IMR-90 (cell line): ENCODE data around the gene CMSS1. TPM values are rescaled to one million over a fixed set of nuclear protein-coding genes. Genes with fewer than 3 reads are reported as not detected.

Source experiments
- ATAC-seq: fragments of 200-7000 bp; cut with Tn5 transposase; 2 replicates; pipeline ENCODE4 v1.9.1; 2020; ENCODE audit warnings: low read depth, mild to moderate bottlenecking, moderate library complexity
- BruUV-seq: library from RNA; stranded (reverse); fragments of 400-500 nt; replicated peaks from 2 replicates; lab custom pipeline; 2021; lab: Mats Ljungman, UMichigan
- CTCF ChIA-PET: fragments of 300-600 bp; formaldehyde crosslinking; extraction: SDS; loops from one replicate; lab custom pipeline; 2021; ENCODE audit warnings: antibody characterized with exemption; lab: Yijun Ruan, JAX
- POLR2A ChIA-PET: fragments of 300-600 bp; sonication (Branson Sonifier 250); formaldehyde crosslinking; loops from one replicate; lab custom pipeline; 2022; ENCODE audit warnings: antibody characterized with exemption; ENCODE audit not compliant: unreplicated experiment; lab: Charles Lee
- DNase-seq: peaks from one replicate; pipeline ENCODE4 v3.0.0; 2013
- H2AFZ ChIP-seq: replicated peaks from 2 replicates; pipeline ENCODE3; 2013; ENCODE audit warnings: low read length, mild to moderate bottlenecking; ENCODE audit not compliant: poor library complexity
- H2AK5ac ChIP-seq: 2 replicates; pipeline ENCODE4 v1.6.1; 2013; ENCODE audit warnings: low read depth, low read length, inconsistent platforms
- H2AK9ac ChIP-seq: replicated peaks from 2 replicates; pipeline ENCODE3; 2013; ENCODE audit warnings: mild to moderate bottlenecking, low read depth, low read length, moderate library complexity; ENCODE audit not compliant: poor library complexity
- H2BK120ac ChIP-seq: 2 replicates; pipeline ENCODE4 v1.6.1; 2013; ENCODE audit warnings: low read depth, low read length, inconsistent platforms
- H2BK15ac ChIP-seq: 3 replicates; pipeline ENCODE4 v1.6.1; 2013; ENCODE audit warnings: low read depth, low read length, inconsistent platforms
- H2BK20ac ChIP-seq: 2 replicates; pipeline ENCODE4 v1.6.1; 2013; ENCODE audit warnings: low read depth, mild to moderate bottlenecking, inconsistent platforms, low read length, moderate library complexity
- H2BK5ac ChIP-seq: 2 replicates; pipeline ENCODE4 v1.6.1; 2013; ENCODE audit warnings: mild to moderate bottlenecking, low read depth, low read length, inconsistent platforms; ENCODE audit not compliant: poor library complexity, severe bottlenecking
- H3K14ac ChIP-seq: replicated peaks from 2 replicates; pipeline ENCODE4 v1.6.1; 2013; ENCODE audit warnings: low read depth, low read length, inconsistent platforms
- H3K18ac ChIP-seq: 2 replicates; pipeline ENCODE4 v1.6.1; 2013; ENCODE audit warnings: low read depth, low read length, control low read depth
- H3K23ac ChIP-seq: 2 replicates; pipeline ENCODE4 v1.6.1; 2013; ENCODE audit warnings: low read depth, low read length, inconsistent platforms
- H3K27ac ChIP-seq: 2 replicates; pipeline ENCODE4 v1.5.1; 2013; ENCODE audit warnings: mild to moderate bottlenecking, control low read depth, low read length; ENCODE audit not compliant: insufficient read depth
- H3K27me3 ChIP-seq: 2 replicates; pipeline ENCODE4 v1.6.1; 2013; ENCODE audit warnings: low read length; ENCODE audit not compliant: control insufficient read depth, insufficient read depth
- H3K36me3 ChIP-seq: 2 replicates; pipeline ENCODE4 v1.6.1; 2013; ENCODE audit warnings: low read length, mixed read lengths; ENCODE audit not compliant: control insufficient read depth, insufficient read depth
- H3K4ac ChIP-seq: 2 replicates; pipeline ENCODE4 v1.6.1; 2013; ENCODE audit warnings: low read depth, low read length, inconsistent platforms
- H3K4me1 ChIP-seq: 2 replicates; pipeline ENCODE4 v1.6.1; 2013; ENCODE audit warnings: low read length, mixed read lengths; ENCODE audit not compliant: control insufficient read depth, insufficient read depth
- H3K4me2 ChIP-seq: 2 replicates; pipeline ENCODE4 v1.6.1; 2013; ENCODE audit warnings: low read depth, mild to moderate bottlenecking, control low read depth, low read length, moderate library complexity
- H3K4me3 ChIP-seq: 2 replicates; pipeline ENCODE4 v1.5.1; 2013; ENCODE audit warnings: low read depth, mild to moderate bottlenecking, control low read depth, low read length, moderate library complexity; ENCODE audit not compliant: insufficient read depth
- H3K56ac ChIP-seq: 2 replicates; pipeline ENCODE4 v1.6.1; 2013; ENCODE audit warnings: low read length, inconsistent platforms; ENCODE audit not compliant: insufficient read depth; ENCODE audit errors: extremely low read depth
- H3K79me1 ChIP-seq, 2 experiments: 2 replicates each; pipeline ENCODE4 v1.6.1; 2013; ENCODE audit warnings: low read length in 2 of 2, inconsistent platforms in 1 of 2, low read depth in 1 of 2
- H3K9ac ChIP-seq: 2 replicates; pipeline ENCODE4 v1.6.1; 2013; ENCODE audit warnings: low read depth, low read length, control low read depth
- H3K9me1 ChIP-seq: 2 replicates; pipeline ENCODE4 v1.6.1; 2013; ENCODE audit warnings: low read length, inconsistent platforms; ENCODE audit not compliant: insufficient read depth
- H3K9me3 ChIP-seq: 2 replicates; pipeline ENCODE4 v1.6.1; 2013; ENCODE audit warnings: low read length; ENCODE audit not compliant: control insufficient read depth, insufficient read depth
- H4K20me1 ChIP-seq: 2 replicates; pipeline ENCODE4 v1.6.1; 2013; ENCODE audit warnings: low read length, inconsistent platforms; ENCODE audit not compliant: insufficient read depth
- H4K5ac ChIP-seq: 2 replicates; pipeline ENCODE4 v1.6.1; 2013; ENCODE audit warnings: mild to moderate bottlenecking, low read depth, low read length, control low read depth
- H4K8ac ChIP-seq, 2 experiments: 2 replicates each; pipeline ENCODE4 v1.6.1; 2013; ENCODE audit warnings: low read depth in 2 of 2, low read length in 2 of 2, control low read depth in 1 of 2, inconsistent platforms in 1 of 2
- H4K91ac ChIP-seq: 2 replicates; pipeline ENCODE4 v1.6.1; 2013; ENCODE audit warnings: low read depth, low read length, inconsistent platforms; ENCODE audit not compliant: insufficient read depth
- BHLHE40 ChIP-seq: fragments of 150-350 bp; IDR thresholded peaks from 2 replicates; pipeline ENCODE4 v1.6.1; 2016; ENCODE audit warnings: mild to moderate bottlenecking, low read depth, low read length
- CEBPB ChIP-seq: IDR thresholded peaks from 2 replicates; pipeline ENCODE4 v1.6.1; 2012; ENCODE audit warnings: low read depth, low read length, improper control_type of control experiment
- CTCF ChIP-seq: conservative IDR thresholded peaks from 2 replicates; pipeline ENCODE4 v1.5.1; 2012; ENCODE audit warnings: mild to moderate bottlenecking, low read depth, low read length, improper control_type of control experiment
- MAFK ChIP-seq: IDR thresholded peaks from 2 replicates; pipeline ENCODE4 v1.6.1; 2012; ENCODE audit warnings: low read depth, low read length, improper control_type of control experiment
- MAZ ChIP-seq: IDR thresholded peaks from 2 replicates; pipeline ENCODE4 v1.6.1; 2012; ENCODE audit warnings: low read depth, mild to moderate bottlenecking, low read length, improper control_type of control experiment, moderate library complexity, borderline replicate concordance
- RAD21 ChIP-seq: IDR thresholded peaks from 2 replicates; pipeline ENCODE4 v1.6.1; 2012; ENCODE audit warnings: low read length, improper control_type of control experiment
- RCOR1 ChIP-seq: IDR thresholded peaks from 2 replicates; pipeline ENCODE4 v1.6.1; 2012; ENCODE audit warnings: mild to moderate bottlenecking, low read length, improper control_type of control experiment; ENCODE audit not compliant: insufficient replicate concordance
- RFX5 ChIP-seq: IDR thresholded peaks from 2 replicates; pipeline ENCODE4 v1.8.0; 2012; ENCODE audit warnings: low read depth, mild to moderate bottlenecking, low read length, moderate library complexity
- SMC3 ChIP-seq: fragments of 150-350 bp; IDR thresholded peaks from 2 replicates; pipeline ENCODE4 v1.6.1; 2016; ENCODE audit warnings: low read depth, mild to moderate bottlenecking, antibody characterized with exemption, low read length, moderate library complexity
- dilution Hi-C: fragments of 300-500 bp; cut with HindIII; formaldehyde crosslinking; loops from one replicate; pipeline ENCODE4 v1.14.3; 2018; ENCODE audit warnings: low sequenced_read_pairs; ENCODE audit not compliant: unreplicated experiment
- in situ Hi-C: fragments of 300-500 bp; cut with MboI; formaldehyde crosslinking; loops from 3 replicates; pipeline ENCODE4 v1.14.3; 2019; ENCODE audit warnings: low sequenced_read_pairs, inconsistent platforms, mixed read lengths
- intact Hi-C: fragments of 100-400 bp; cut with micrococcal nuclease; formaldehyde crosslinking; loops from 2 replicates; pipeline ENCODE4 v1.10.0; 2022
- polyA plus RNA-seq, 3 experiments: library from polyadenylated mRNA; depleted of rRNA; stranded (reverse); fragments of >200 nt; gene quantifications; 2 replicates each; pipeline ENCODE4 v1.2.3, GENCODE V29; 2012; ENCODE audit warnings: low replicate concordance in 1 of 3
- total RNA-seq: library from RNA; depleted of rRNA; stranded (reverse); fragments of >200 nt; gene quantifications from 2 replicates; pipeline ENCODE4 v1.2.3, GENCODE V29; 2012
- TF ChIP-seq, protein P1 (sequence below): fragments of 150-350 bp; IDR thresholded peaks from 2 replicates; pipeline ENCODE4 v1.6.1; 2016; ENCODE audit warnings: low read depth, mild to moderate bottlenecking, low read length, moderate library complexity, borderline replicate concordance
- TF ChIP-seq, protein P2 (sequence below): fragments of 150-350 bp; IDR thresholded peaks from 2 replicates; pipeline ENCODE4 v1.6.1; 2017; ENCODE audit warnings: mild to moderate bottlenecking, antibody characterized with exemption, low read length, low read depth

Gene CMSS1
- total and polyA plus RNA-seq, 2 of the 4 experiments (the other 2 are of a cell fraction): 12.5 to 13.6 TPM

- Histone ChIP-seq H2AFZ (no peak overlapping the region), H4K8ac (no peak overlapping the region), H2AK9ac (no peak overlapping the region), H4K91ac (no peak overlapping the region), H2AK5ac (no peak overlapping the region), H3K18ac (no peak overlapping the region), H2BK20ac (no peak overlapping the region), H3K4me1 (peaks cover 6% of the 10 kb centered on the region), H2BK120ac (no peak overlapping the region), H3K9me3 (no peaks in the 10 kb centered on the region), H3K4me3 (no peak overlapping the region), H3K4me2 (no peak overlapping the region), H2BK15ac (no peak overlapping the region), H3K36me3 (no peaks in the 10 kb centered on the region), H3K23ac (no peak overlapping the region), H3K9me1 (peaks cover 3% of the 10 kb centered on the region; the same call in 1 of the 2 replicates), H3K79me1 (peaks cover 30 to 63% of the 10 kb centered on the region in 2 experiments), H3K9ac (no peak overlapping the region), H3K27ac (no peak overlapping the region), H3K4ac (no peak overlapping the region), H3K14ac (no peak overlapping the region), H3K56ac (no peak overlapping the region), H4K5ac (no peak overlapping the region), H3K27me3 (no peaks in the 10 kb centered on the region), H4K20me1 (no peaks in the 10 kb centered on the region), H2BK5ac (no peak overlapping the region)
- DNase-seq: no peak
- ATAC-seq: no peak
- dilution Hi-C loops (no loop called here), intact Hi-C loops (loop anchor here (10.0 kb wide), 1 partner anchor 546 kb away; no protein-coding TSS in a partner anchor), in situ Hi-C loops (loop anchor here (5.0 to 25.0 kb wide), 3 partner anchors 414 to 899 kb away; no protein-coding TSS in a partner anchor)
- ChIA-PET POLR2A (interaction anchor here (1.2 kb wide), 1 partner anchor 422 kb away, joined by 3 read pairs; the partner anchor contains the start of gene TBC1D23), CTCF (no interaction called here)
- BruUV-seq: no TSS peak
- TF ChIP-seq MAFK: no peak
- no peak for TF ChIP-seq CTCF
- no peak for TF ChIP-seq BHLHE40
- no peak for TF ChIP-seq CEBPB
- no peak for TF ChIP-seq RFX5
- no peak for TF ChIP-seq RCOR1
- TF ChIP-seq, protein P1, sequence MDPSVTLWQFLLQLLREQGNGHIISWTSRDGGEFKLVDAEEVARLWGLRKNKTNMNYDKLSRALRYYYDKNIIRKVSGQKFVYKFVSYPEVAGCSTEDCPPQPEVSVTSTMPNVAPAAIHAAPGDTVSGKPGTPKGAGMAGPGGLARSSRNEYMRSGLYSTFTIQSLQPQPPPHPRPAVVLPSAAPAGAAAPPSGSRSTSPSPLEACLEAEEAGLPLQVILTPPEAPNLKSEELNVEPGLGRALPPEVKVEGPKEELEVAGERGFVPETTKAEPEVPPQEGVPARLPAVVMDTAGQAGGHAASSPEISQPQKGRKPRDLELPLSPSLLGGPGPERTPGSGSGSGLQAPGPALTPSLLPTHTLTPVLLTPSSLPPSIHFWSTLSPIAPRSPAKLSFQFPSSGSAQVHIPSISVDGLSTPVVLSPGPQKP: no peak
- TF ChIP-seq RAD21: no peak
- TF ChIP-seq, protein P2, sequence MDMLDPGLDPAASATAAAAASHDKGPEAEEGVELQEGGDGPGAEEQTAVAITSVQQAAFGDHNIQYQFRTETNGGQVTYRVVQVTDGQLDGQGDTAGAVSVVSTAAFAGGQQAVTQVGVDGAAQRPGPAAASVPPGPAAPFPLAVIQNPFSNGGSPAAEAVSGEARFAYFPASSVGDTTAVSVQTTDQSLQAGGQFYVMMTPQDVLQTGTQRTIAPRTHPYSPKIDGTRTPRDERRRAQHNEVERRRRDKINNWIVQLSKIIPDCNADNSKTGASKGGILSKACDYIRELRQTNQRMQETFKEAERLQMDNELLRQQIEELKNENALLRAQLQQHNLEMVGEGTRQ: no peak
- TF ChIP-seq SMC3: no peak
- TF ChIP-seq MAZ: no peak
Observed at GRCh38 chr3:99838755-99839154, 21.1 kb downstream of the CMSS1 start.
